Parathyroid adenoma (tissue), 2 donors: ENCODE measurements around the gene BRD1.
"Not testable (repeated sequence)": the region's sequence is repeated elsewhere in the genome, so short reads cannot be mapped to it uniquely, and the experiment has no call there.

Experiments used
- H2AFZ ChIP-seq: fragments of 300-600 bp; sonication (generic); one replicate; pipeline ENCODE4 v1.7.0; 2017; ENCODE audit warnings: antibody characterized with exemption, mild to moderate bottlenecking
- H3K27ac ChIP-seq: fragments of 300-600 bp; sonication (generic); one replicate; pipeline ENCODE4 v1.7.0; 2017
- H3K27me3 ChIP-seq: fragments of 300-600 bp; sonication (generic); one replicate; pipeline ENCODE4 v1.7.0; 2017; ENCODE audit warnings: low read length; ENCODE audit not compliant: control insufficient read depth, insufficient read depth
- H3K36me3 ChIP-seq: fragments of 300-600 bp; sonication (generic); one replicate; pipeline ENCODE4 v1.7.0; 2017; ENCODE audit warnings: low read length; ENCODE audit not compliant: control insufficient read depth, insufficient read depth
- H3K4me1 ChIP-seq: fragments of 300-600 bp; sonication (generic); one replicate; pipeline ENCODE4 v1.7.0; 2017; ENCODE audit warnings: control low read depth
- H3K4me2 ChIP-seq: fragments of 300-600 bp; sonication (generic); one replicate; pipeline ENCODE4 v1.7.0; 2017; ENCODE audit warnings: low read length
- H3K4me3 ChIP-seq: fragments of 300-600 bp; sonication (generic); one replicate; pipeline ENCODE4 v1.7.0; 2017; ENCODE audit warnings: low read depth, low read length
- H3K79me2 ChIP-seq: fragments of 300-600 bp; sonication (generic); one replicate; pipeline ENCODE4 v1.7.0; 2017; ENCODE audit warnings: control low read depth
- H3K9ac ChIP-seq: fragments of 300-600 bp; sonication (generic); one replicate; pipeline ENCODE4 v1.7.0; 2017; ENCODE audit warnings: mild to moderate bottlenecking
- H3K9me3 ChIP-seq: fragments of 300-600 bp; sonication (generic); one replicate; pipeline ENCODE4 v1.7.0; 2017; ENCODE audit warnings: low read length; ENCODE audit not compliant: control insufficient read depth
- TF ChIP-seq, protein P1 (sequence below): fragments of 300-600 bp; sonication (generic); IDR thresholded peaks from one replicate; pipeline ENCODE4 v1.7.0; 2017; ENCODE audit warnings: antibody characterized with exemption, mild to moderate bottlenecking
- donor health status: primary hyperparathyroidism.

Gene BRD1

DNA sequence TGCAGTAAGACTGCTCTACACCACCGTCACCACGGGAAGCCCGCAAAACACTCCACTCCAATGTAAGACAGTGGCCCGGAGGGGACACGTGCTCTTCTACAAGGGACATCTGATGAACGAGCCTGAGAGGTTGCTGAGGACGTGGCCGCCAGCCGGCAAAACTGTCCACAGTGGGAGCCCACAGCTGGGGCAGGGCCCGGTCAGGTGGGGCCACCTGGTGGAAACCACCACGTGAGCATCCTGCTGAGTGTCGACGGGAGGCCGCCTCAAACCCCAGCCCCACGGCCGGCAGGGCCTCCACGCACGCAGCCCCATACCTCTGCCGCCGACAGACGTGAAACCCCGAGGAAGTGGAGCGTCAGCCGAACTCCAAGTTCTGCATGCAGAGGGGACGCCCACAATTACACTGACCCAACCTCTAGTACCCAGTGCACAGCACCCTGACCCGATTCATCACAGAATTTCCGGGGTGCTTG, 42.6 kb downstream of the BRD1 start:
- Histone ChIP-seq H3K27me3 (no peaks in the 10 kb centered on the region), H3K4me3 (no peak overlapping the region), H3K4me2 (no peak overlapping the region), H2AFZ (no peak overlapping the region), H3K36me3 (no peaks in the 10 kb centered on the region), H3K9me3 (no peaks in the 10 kb centered on the region), H3K27ac (no peak overlapping the region), H3K4me1 (peaks cover 2% of the 10 kb centered on the region), H3K79me2 (peaks cover 52% of the 10 kb centered on the region), H3K9ac (no peak overlapping the region)
- TF ChIP-seq, protein P1, sequence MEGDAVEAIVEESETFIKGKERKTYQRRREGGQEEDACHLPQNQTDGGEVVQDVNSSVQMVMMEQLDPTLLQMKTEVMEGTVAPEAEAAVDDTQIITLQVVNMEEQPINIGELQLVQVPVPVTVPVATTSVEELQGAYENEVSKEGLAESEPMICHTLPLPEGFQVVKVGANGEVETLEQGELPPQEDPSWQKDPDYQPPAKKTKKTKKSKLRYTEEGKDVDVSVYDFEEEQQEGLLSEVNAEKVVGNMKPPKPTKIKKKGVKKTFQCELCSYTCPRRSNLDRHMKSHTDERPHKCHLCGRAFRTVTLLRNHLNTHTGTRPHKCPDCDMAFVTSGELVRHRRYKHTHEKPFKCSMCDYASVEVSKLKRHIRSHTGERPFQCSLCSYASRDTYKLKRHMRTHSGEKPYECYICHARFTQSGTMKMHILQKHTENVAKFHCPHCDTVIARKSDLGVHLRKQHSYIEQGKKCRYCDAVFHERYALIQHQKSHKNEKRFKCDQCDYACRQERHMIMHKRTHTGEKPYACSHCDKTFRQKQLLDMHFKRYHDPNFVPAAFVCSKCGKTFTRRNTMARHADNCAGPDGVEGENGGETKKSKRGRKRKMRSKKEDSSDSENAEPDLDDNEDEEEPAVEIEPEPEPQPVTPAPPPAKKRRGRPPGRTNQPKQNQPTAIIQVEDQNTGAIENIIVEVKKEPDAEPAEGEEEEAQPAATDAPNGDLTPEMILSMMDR, result no peak

DNA sequence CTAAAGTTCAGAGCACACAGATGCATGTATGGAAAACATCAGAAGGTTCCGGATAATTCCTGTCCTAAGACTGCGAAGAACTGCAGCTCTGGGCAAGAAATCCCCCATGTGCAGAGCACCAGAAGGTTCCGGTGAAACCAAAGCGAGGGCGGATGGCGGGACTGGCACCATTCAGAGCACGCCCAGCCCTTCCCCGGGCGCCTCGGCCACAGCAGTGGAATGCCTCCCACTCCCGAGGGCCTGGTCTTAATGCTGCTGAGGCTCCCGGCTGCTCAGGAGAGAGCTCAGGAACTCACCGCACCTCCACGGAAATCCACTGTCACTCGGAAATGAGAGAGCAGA, 43.1 kb downstream of the BRD1 start:
- Histone ChIP-seq H3K4me1 (no peaks in the 10 kb centered on the region), H3K4me3 (no peak overlapping the region), H3K9ac (no peak overlapping the region)

DNA sequence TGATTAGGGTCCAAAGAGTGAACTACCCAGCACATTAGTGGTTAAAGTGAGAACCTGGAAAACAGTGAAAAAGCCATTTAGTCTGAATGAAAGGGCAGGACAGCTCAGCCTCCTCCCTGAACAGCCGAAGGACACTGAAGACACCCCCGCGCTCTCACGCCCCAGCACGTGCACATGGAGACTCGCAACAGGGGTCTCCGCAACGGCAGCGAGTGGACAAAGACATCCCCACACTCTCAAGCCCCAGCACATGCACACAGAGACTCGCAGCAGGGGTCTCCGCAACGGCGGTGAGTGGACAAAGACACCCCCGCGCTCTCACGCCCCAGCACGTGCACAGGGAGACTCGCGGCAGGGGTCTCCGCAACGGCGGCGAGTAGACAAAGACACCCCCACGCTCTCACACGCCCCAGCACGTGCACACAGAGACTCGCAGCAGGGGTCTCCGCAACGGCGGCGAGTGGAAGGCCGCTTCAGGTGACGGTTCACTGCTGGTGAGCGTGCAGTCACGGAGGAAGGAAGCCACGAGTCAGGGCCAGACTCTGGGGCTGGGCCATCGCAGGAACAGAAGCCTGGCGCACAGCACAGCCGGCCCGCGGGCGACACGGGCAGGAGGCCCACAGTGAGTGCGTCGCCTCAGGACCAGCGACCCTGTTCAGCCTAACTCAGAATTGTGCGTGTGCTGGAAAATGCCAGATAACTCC, 43.6 kb downstream of the BRD1 start:
- H3K27me3 ChIP-seq, result no peaks in the 10 kb centered on the region
- H3K4me1 ChIP-seq, result no peaks in the 10 kb centered on the region
- no peak overlapping the region for H3K9ac ChIP-seq
- H3K36me3 ChIP-seq, result no peaks in the 10 kb centered on the region
- no peak overlapping the region for H3K4me2 ChIP-seq
- no peak overlapping the region for H3K27ac ChIP-seq
- H2AFZ ChIP-seq, result no peak overlapping the region
- no peak overlapping the region for H3K4me3 ChIP-seq
- peaks cover 47% of the 10 kb centered on the region for H3K79me2 ChIP-seq
- TF ChIP-seq, protein P1, result no peak
- no peaks in the 10 kb centered on the region for H3K9me3 ChIP-seq

More for the DNA sequence above, 43.1 kb downstream of the BRD1 start:
- Histone ChIP-seq H3K36me3 (no peaks in the 10 kb centered on the region), H3K79me2 (peaks cover 47% of the 10 kb centered on the region), H3K27me3 (no peaks in the 10 kb centered on the region), H3K27ac (no peak overlapping the region), H3K4me2 (no peak overlapping the region), H3K9me3 (no peaks in the 10 kb centered on the region), H2AFZ (no peak overlapping the region)
- TF ChIP-seq, protein P1, result no peak

DNA sequence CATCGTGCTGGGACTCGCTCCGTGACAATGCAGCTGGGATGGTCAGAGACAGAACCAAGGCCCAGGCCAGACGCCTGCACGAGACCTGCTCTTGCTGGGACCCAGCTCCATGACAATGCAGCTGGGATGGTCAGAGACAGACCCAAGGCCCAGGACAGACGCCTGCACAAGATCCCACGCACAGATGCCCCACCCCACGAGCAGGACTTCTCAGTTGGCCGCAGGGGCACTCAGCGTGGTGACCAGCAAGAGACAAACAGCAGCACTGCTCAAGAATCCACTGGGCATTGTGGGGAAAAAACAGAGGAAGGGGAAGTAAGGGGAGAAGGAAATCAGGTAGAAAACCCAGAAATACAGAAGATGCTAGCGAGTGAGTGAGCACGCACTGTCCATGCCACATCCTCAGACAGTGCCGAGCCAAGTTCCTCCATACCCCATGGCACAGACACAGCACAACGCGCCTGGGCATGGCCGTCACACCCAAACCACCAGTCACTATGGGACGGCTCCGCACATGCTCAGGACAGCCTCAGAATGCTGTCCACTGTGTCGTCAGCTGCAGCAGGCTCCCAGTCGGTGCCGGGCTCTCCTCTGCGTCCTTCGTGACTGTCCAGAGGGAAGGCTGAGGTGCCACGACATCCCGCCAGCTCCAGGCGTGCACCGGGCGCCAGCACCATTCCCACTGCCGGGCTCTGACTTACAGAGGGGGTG, 44.5 kb downstream of the BRD1 start:
- TF ChIP-seq, protein P1, result no peak
- Histone ChIP-seq H3K27ac (no peak overlapping the region), H3K9ac (no peak overlapping the region), H3K4me3 (no peak overlapping the region), H2AFZ (no peak overlapping the region), H3K79me2 (peaks cover 46% of the 10 kb centered on the region), H3K27me3 (no peaks in the 10 kb centered on the region), H3K4me2 (no peak overlapping the region), H3K4me1 (no peaks in the 10 kb centered on the region), H3K9me3 (no peaks in the 10 kb centered on the region), H3K36me3 (no peaks in the 10 kb centered on the region)

DNA sequence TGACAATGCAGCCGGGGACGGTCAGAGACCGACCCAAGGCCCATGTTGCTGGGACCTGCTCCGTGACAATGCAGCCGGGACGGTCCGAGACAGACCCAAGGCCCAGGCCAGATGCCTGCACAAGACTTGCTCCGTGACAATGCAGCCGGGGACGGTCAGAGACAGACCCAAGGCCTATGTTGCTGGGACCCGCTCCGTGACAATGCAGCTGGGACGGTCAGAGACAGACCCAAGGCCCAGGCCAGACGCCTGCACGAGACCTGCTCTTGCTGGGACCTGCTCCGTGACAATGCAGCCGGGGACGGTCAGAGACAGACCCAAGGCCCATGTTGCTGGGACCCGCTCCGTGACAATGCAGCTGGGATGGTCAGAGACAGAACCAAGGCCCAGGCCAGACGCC, 45.8 kb downstream of the BRD1 start:
- H3K27me3 ChIP-seq, H3K36me3 ChIP-seq, H2AFZ ChIP-seq, H3K9ac ChIP-seq, H3K4me1 ChIP-seq, H3K4me3 ChIP-seq, H3K27ac ChIP-seq, H3K9me3 ChIP-seq, H3K4me2 ChIP-seq: not testable (repeated sequence)
- H3K79me2 ChIP-seq, result peaks cover 42% of the 10 kb centered on the region
